OCI-LY3 (cell line): Measurements from ENCODE around the gene TMCC1.

Experiments used
- CTCF ChIP-seq: fragments of 200-600, 300-600 bp; sonication (generic); IDR thresholded peaks from 2 replicates; pipeline ENCODE4 v1.5.1; 2014; ENCODE audit warnings: antibody characterized with exemption, low read length, low read depth
- EZH2phosphoT487 ChIP-seq: fragments of 200-600 bp; shearing (Covaris generic); IDR thresholded peaks from 2 replicates; pipeline ENCODE4 v1.6.1; 2018; ENCODE audit warnings: antibody characterized with exemption, mixed run types, low read depth

- TF ChIP-seq CTCF (no peak), EZH2phosphoT487 (no peak)
Measured at GRCh38 chr3:129620828-129621559, 272.5 kb downstream of the TMCC1 start.
